GM12875 (cell line): Measurements from ENCODE around the gene FAM240B.

Experiments used
- H3K4me3 ChIP-seq: one replicate; pipeline ENCODE4 v1.5.1; 2011; ENCODE audit warnings: low read depth, low read length, control low read depth
- CTCF ChIP-seq: IDR thresholded peaks from 2 replicates; pipeline ENCODE4 v1.5.1; 2011; ENCODE audit warnings: low read depth, mild to moderate bottlenecking, control low read depth, inconsistent platforms, low read length, moderate library complexity, borderline replicate concordance; ENCODE audit not compliant: insufficient read depth

Gene FAM240B

GRCh38 chr9:38747067-38747466 is 27.1 kb upstream of the FAM240B start:
- no peak overlapping the region for H3K4me3 ChIP-seq
- no peak for TF ChIP-seq CTCF

GRCh38 chr9:38746303-38746702 is 26.4 kb upstream of the FAM240B start:
- no peak for TF ChIP-seq CTCF
- no peak overlapping the region for H3K4me3 ChIP-seq

- no peak for TF ChIP-seq CTCF
- no peak overlapping the region for H3K4me3 ChIP-seq
These were observed 24.6 kb upstream of the FAM240B start for GRCh38 chr9:38744484-38744883.

GRCh38 chr9:38737246-38737645 is 17.3 kb upstream of the FAM240B start:
- TF ChIP-seq CTCF = no peak
- H3K4me3 ChIP-seq = no peak overlapping the region

GRCh38 chr9:38734831-38735230 is 14.9 kb upstream of the FAM240B start:
- TF ChIP-seq CTCF = no peak
- H3K4me3 ChIP-seq = no peak overlapping the region

GRCh38 chr9:38733503-38733902 is 13.6 kb upstream of the FAM240B start:
- no peak overlapping the region for H3K4me3 ChIP-seq
- no peak for TF ChIP-seq CTCF

- no peak overlapping the region for H3K4me3 ChIP-seq
- no peak for TF ChIP-seq CTCF
These were observed 13.0 kb upstream of the FAM240B start for GRCh38 chr9:38732885-38733284.
